Esophagus muscularis mucosa (tissue), 4 donors: ENCODE measurements around the gene PHACTR1.

ENCODE experiments used
- CTCF ChIP-seq, 3 experiments: fragments of 200-600 bp in 2 of 3; fragments of 450-650 bp in 1 of 3; sonication (generic) in 2 of 3; IDR thresholded peaks; one replicate each; pipeline ENCODE4 v1.5.1; 2017 to 2019; ENCODE audit warnings: antibody characterized with exemption in 3 of 3, mild to moderate bottlenecking in 2 of 3, moderate library complexity in 1 of 3
- EP300 ChIP-seq: sonication (generic); formaldehyde crosslinking; IDR thresholded peaks from one replicate; pipeline ENCODE4 v1.6.1; 2017; ENCODE audit warnings: antibody characterized with exemption
- POLR2A ChIP-seq: fragments of 450-650 bp; IDR thresholded peaks from one replicate; pipeline ENCODE4 v1.6.1; 2017; ENCODE audit warnings: antibody characterized with exemption, moderate library complexity, mild to moderate bottlenecking, low read depth
- POLR2AphosphoS5 ChIP-seq, 2 donors: sonication (generic); formaldehyde crosslinking; IDR thresholded peaks; one replicate each; pipeline ENCODE4 v1.6.1; 2017; ENCODE audit warnings: antibody characterized with exemption in 2 of 2

GRCh38 chr6:13242590-13242989, 526.0 kb downstream of the PHACTR1 start:
- TF ChIP-seq EP300 (no peak), CTCF (IDR thresholded peaks at IDR 0.05) (no peak), POLR2AphosphoS5 (IDR thresholded peaks at IDR 0.05) (no peak), POLR2A (no peak)
